Measurements from ENCODE around the gene XYLT1. TPM values are rescaled to one million over a fixed set of nuclear protein-coding genes. Genes with fewer than 3 reads are reported as not detected.

The XYLT1 gene
- total and polyA plus RNA-seq, 2 of the 4 experiments (the other 2 are of a cell fraction) = 9.0 to 12.7 TPM

DNA sequence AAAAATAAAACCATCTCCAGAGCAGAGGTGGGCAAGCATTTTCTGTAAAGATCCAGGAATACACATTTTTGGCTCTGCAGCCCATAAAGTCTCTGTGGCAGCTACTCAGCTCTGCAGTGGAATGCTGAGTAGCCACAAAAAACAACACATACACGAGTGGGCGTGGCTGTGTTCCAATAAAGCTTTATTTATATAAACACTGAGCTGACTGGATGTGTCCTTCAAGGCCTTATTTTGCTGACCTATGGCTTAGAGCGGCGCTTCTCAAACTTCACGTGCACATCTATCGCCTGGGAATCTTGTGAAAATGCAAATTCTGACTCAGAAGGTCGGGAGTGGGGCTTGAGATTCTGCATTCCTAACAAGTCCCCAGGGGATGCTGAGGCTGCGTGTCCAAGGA, 39.7 kb downstream of the XYLT1 start:
- Histone ChIP-seq H3K27me3 (ENCODE audit: control insufficient read depth, insufficient read depth, low read length) (no peaks in the 10 kb centered on the region), H3K56ac (ENCODE audit: extremely low read depth, insufficient read depth, low read length) (no peak overlapping the region), H3K27ac (ENCODE audit: insufficient read depth, low read length) (no peak overlapping the region), H3K4ac (ENCODE audit: low read depth, low read length) (no peak overlapping the region), H4K8ac (ENCODE audit: low read depth in 2 of 2, low read length in 2 of 2) (no peak overlapping the region), H3K9me3 (ENCODE audit: control insufficient read depth, insufficient read depth, low read length) (no peaks in the 10 kb centered on the region), H3K18ac (ENCODE audit: low read depth, low read length) (no peak overlapping the region), H3K9me1 (ENCODE audit: insufficient read depth, low read length) (no peaks in the 10 kb centered on the region; the same call in 1 of the 2 replicates), H3K4me3 (ENCODE audit: insufficient read depth, low read depth, low read length) (no peak overlapping the region), H4K91ac (ENCODE audit: insufficient read depth, low read depth, low read length) (no peak overlapping the region), H3K14ac (replicated peaks; ENCODE audit: low read depth, low read length) (no peak overlapping the region), H4K20me1 (ENCODE audit: insufficient read depth, low read length) (peaks cover 7% of the 10 kb centered on the region; the same call in 1 of the 2 replicates), H2BK5ac (ENCODE audit: low read depth, low read length, poor library complexity, severe bottlenecking) (no peak overlapping the region), H2BK120ac (ENCODE audit: low read depth, low read length) (no peak overlapping the region), H3K36me3 (ENCODE audit: control insufficient read depth, insufficient read depth, low read length) (no peaks in the 10 kb centered on the region; the same call in 1 of the 2 replicates), H3K4me2 (ENCODE audit: low read depth, low read length) (no peak overlapping the region), H2BK20ac (ENCODE audit: low read depth, low read length) (no peak overlapping the region), H2AFZ (replicated peaks; ENCODE audit: low read length, poor library complexity) (no peak overlapping the region), H3K79me1 (ENCODE audit: low read depth in 1 of 2, low read length in 2 of 2) (peaks cover 19 to 49% of the 10 kb centered on the region in 2 experiments), H3K23ac (ENCODE audit: low read depth, low read length) (no peak overlapping the region), H4K5ac (ENCODE audit: low read depth, low read length) (no peak overlapping the region), H2AK9ac (replicated peaks; ENCODE audit: low read depth, low read length, poor library complexity) (no peak overlapping the region), H3K4me1 (ENCODE audit: control insufficient read depth, insufficient read depth, low read length) (peaks cover 3% of the 10 kb centered on the region; the same call in 1 of the 2 replicates), H2BK15ac (ENCODE audit: low read depth, low read length) (no peak overlapping the region), H2AK5ac (ENCODE audit: low read depth, low read length) (no peak overlapping the region), H3K9ac (ENCODE audit: low read depth, low read length) (no peak overlapping the region)
- DNase-seq (peak; percentile 25), ATAC-seq (ENCODE audit: low read depth) (peak; percentile 37; the same call in 1 of the 2 replicates)
- BruUV-seq (replicated peaks) = no TSS peak
- WGBS, 2 experiments (ENCODE audit: extremely low coverage in 2 of 2, insufficient read length in 1 of 2) = 80% methylated on average over 3 of the region's 8 CpGs; no CpG with 5 or more reads in 1 of the 2 experiments
- ChIA-PET CTCF (interaction anchor here (2.0 kb wide), 1 partner anchor 15 kb away, joined by 4 read pairs; no protein-coding TSS in a partner anchor), POLR2A (ENCODE audit: unreplicated experiment) (no interaction called here)
- TF ChIP-seq MAFK (IDR thresholded peaks at IDR 0.05; ENCODE audit: low read depth, low read length) = peak; percentile 37; the same call in 1 of the 2 replicates
- no peak for TF ChIP-seq MXI1 (IDR thresholded peaks at IDR 0.05; ENCODE audit: borderline replicate concordance, low read depth, low read length)
- dilution Hi-C loops (cut with HindIII; ENCODE audit: low sequenced_read_pairs, unreplicated experiment) (no loop called here), intact Hi-C loops (cut with micrococcal nuclease) (no loop called here), in situ Hi-C loops (cut with MboI; ENCODE audit: low sequenced_read_pairs) (no loop called here)
